Karpas-422 (cell line): ENCODE results near the gene TBC1D1. TPM values are rescaled to one million over a fixed set of nuclear protein-coding genes. Genes with fewer than 3 reads are reported as not detected.

ENCODE experiments used
- DNase-seq: peaks from one replicate; pipeline ENCODE4 v3.0.0-alpha.2; 2015
- H2AFZ ChIP-seq: fragments of 200-600 bp; sonication (generic); 2 replicates; pipeline ENCODE4 v1.6.1; 2014; ENCODE audit warnings: antibody characterized with exemption, low read length, mixed read lengths
- H3K27ac ChIP-seq: fragments of 200-600 bp; sonication (generic); 2 replicates; pipeline ENCODE4 v1.5.1; 2014; ENCODE audit warnings: mild to moderate bottlenecking, low read length, moderate library complexity
- H3K27me3 ChIP-seq: fragments of 200-600 bp; sonication (generic); 2 replicates; pipeline ENCODE4 v1.6.1; 2014; ENCODE audit warnings: low read length, mixed read lengths
- H3K36me3 ChIP-seq: fragments of 200-600 bp; sonication (generic); 2 replicates; pipeline ENCODE4 v1.6.1; 2014; ENCODE audit warnings: low read length, mixed read lengths; ENCODE audit not compliant: insufficient read depth
- H3K4me1 ChIP-seq: fragments of 200-600 bp; sonication (generic); 2 replicates; pipeline ENCODE4 v1.6.1; 2014; ENCODE audit warnings: mild to moderate bottlenecking, low read length, mixed read lengths
- H3K4me2 ChIP-seq: fragments of 200-600 bp; sonication (generic); 2 replicates; pipeline ENCODE4 v1.6.1; 2014; ENCODE audit warnings: low read length, low read depth, mild to moderate bottlenecking; ENCODE audit not compliant: poor library complexity, severe bottlenecking
- H3K4me3 ChIP-seq: fragments of 200-600 bp; sonication (generic); 2 replicates; pipeline ENCODE4 v1.5.1; 2014; ENCODE audit warnings: mild to moderate bottlenecking, antibody characterized with exemption, low read length, mixed read lengths
- H3K79me2 ChIP-seq: fragments of 200-600 bp; sonication (generic); 2 replicates; pipeline ENCODE4 v1.6.1; 2014; ENCODE audit warnings: mild to moderate bottlenecking, low read length, mixed read lengths
- H3K9ac ChIP-seq: fragments of 200-600 bp; sonication (generic); 2 replicates; pipeline ENCODE4 v1.6.0; 2014; ENCODE audit warnings: low read length
- H3K9me2 ChIP-seq: fragments of 200-600 bp; sonication (generic), shearing (Covaris generic); replicated peaks from 2 replicates; pipeline ENCODE4 v1.6.0; 2014; ENCODE audit warnings: mild to moderate bottlenecking, low read length, moderate library complexity; ENCODE audit not compliant: insufficient read depth
- H3K9me3 ChIP-seq: fragments of 300-700, 200-600 bp; sonication (generic); 2 replicates; pipeline ENCODE4 v1.6.1; 2014; ENCODE audit warnings: low read length, mixed read lengths
- H4K20me1 ChIP-seq: fragments of 200-600 bp; sonication (generic); 2 replicates; pipeline ENCODE4 v1.6.1; 2014; ENCODE audit warnings: mild to moderate bottlenecking, antibody characterized with exemption, low read length, low read depth; ENCODE audit not compliant: insufficient read depth
- total RNA-seq: library from RNA; depleted of rRNA; stranded (reverse); fragments of >200 nt; shearing (Covaris generic); gene quantifications from 2 replicates; pipeline ENCODE4 v1.2.3, GENCODE V29; 2014; ENCODE audit warnings: low replicate concordance

Gene TBC1D1
- total RNA-seq, 1 experiment from 2014 or later, result 30.5 TPM

DNA sequence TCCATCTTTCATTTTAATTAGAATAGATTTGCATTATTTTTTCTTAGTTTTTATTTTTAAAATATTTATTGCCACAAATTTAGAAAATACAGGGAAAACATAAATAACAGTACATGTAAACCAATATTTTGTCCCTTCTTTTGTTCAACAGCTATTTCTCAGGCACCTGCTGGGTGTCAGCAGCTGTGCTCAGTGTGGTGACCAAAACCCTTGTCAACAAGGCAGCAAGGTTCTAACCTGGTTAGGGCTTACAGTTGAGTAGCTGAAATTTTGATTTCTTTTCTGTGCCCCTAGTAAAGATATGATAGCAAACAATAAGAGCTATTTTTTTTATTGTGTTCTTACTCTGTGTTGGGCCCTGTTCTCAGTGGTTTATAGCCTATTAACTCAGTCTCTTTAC lies 197.4 kb downstream of the TBC1D1 start:
- no peak for DNase-seq
- H3K9me3 ChIP-seq, result no peaks in the 10 kb centered on the region

DNA sequence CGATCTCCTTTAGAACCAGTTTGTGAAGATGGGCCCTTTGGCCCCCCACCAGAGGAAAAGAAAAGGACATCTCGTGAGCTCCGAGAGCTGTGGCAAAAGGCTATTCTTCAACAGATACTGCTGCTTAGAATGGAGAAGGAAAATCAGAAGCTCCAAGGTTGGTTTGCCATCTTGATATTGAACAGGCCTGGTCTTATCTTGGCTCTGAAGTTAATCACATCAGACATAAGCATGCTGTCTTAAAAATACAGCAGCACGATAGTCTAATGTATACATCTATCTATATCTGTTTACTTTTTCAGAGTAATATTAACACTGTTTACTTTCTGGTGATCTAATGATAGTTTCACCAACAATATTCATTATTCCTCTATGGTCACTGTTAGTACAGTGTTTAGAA lies 199.1 kb downstream of the TBC1D1 start:
- H2AFZ ChIP-seq, result no peak overlapping the region
- no peak for DNase-seq
- no peaks in the 10 kb centered on the region for H3K36me3 ChIP-seq
- no peak overlapping the region for H3K27ac ChIP-seq
- no peak overlapping the region for H3K9ac ChIP-seq
- no peaks in the 10 kb centered on the region for H3K79me2 ChIP-seq
- H3K4me3 ChIP-seq, result no peak overlapping the region
- H3K9me3 ChIP-seq, result no peaks in the 10 kb centered on the region
- H3K4me1 ChIP-seq, result no peaks in the 10 kb centered on the region
- H3K4me2 ChIP-seq, result no peak overlapping the region
- H4K20me1 ChIP-seq, result no peaks in the 10 kb centered on the region
- H3K9me2 ChIP-seq, result no peaks in the 10 kb centered on the region
- no peaks in the 10 kb centered on the region for H3K27me3 ChIP-seq

More for the DNA sequence above, 197.4 kb downstream of the TBC1D1 start:
- no peaks in the 10 kb centered on the region for H3K27me3 ChIP-seq
- no peaks in the 10 kb centered on the region for H3K36me3 ChIP-seq
- H3K9ac ChIP-seq, result no peak overlapping the region
- no peaks in the 10 kb centered on the region for H3K4me1 ChIP-seq
- no peaks in the 10 kb centered on the region for H3K79me2 ChIP-seq
- H3K9me2 ChIP-seq, result no peaks in the 10 kb centered on the region
- no peak overlapping the region for H3K4me2 ChIP-seq
- H3K4me3 ChIP-seq, result no peak overlapping the region
- no peak overlapping the region for H2AFZ ChIP-seq
- H3K27ac ChIP-seq, result no peak overlapping the region
- no peaks in the 10 kb centered on the region for H4K20me1 ChIP-seq

DNA sequence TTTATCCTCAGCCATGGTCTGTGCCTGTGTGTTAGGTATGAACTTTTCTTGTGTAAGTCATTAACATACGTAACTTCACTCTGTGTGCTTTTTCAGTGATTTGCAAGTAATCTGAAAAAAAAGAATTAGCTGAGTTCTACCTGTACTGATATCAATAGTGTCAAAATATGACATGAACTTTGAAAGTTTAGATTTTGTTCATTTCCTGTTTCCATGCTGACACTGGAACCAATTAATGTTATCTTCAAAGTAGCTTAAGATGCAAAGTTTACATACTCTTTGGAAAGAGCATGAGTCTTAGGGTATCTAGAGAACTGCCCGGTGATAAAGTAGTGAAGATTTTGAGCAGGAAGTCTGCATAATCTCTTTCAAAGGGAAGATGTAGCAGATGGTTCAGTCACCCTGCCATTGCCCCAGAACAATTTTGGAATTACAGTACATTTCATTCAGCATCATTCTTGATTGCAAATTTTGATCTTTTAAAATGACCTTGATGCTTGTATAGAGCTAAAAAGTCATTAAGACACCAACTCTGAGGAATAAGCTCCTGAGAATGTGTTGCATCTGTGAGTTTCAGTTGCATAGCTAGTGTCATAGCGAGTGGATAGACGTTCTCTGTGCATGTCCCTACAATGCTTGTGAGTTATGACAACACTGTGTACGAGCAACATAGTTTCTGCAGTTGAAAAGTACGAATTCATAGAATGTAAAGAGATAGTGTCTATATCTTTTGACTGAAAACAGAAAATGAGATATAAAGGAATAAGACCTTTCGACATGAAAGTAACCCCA lies 199.8 kb downstream of the TBC1D1 start:
- Histone ChIP-seq H4K20me1 (no peaks in the 10 kb centered on the region), H2AFZ (no peak overlapping the region), H3K4me3 (no peak overlapping the region), H3K9me2 (no peaks in the 10 kb centered on the region), H3K4me2 (no peak overlapping the region), H3K79me2 (no peaks in the 10 kb centered on the region), H3K9me3 (no peaks in the 10 kb centered on the region), H3K9ac (no peak overlapping the region), H3K27ac (no peak overlapping the region), H3K27me3 (no peaks in the 10 kb centered on the region), H3K36me3 (no peaks in the 10 kb centered on the region), H3K4me1 (no peaks in the 10 kb centered on the region)
- no peak for DNase-seq

- Histone ChIP-seq H3K4me2 (no peak overlapping the region), H2AFZ (no peak overlapping the region), H3K79me2 (no peaks in the 10 kb centered on the region), H4K20me1 (no peaks in the 10 kb centered on the region), H3K4me3 (no peak overlapping the region), H3K36me3 (no peaks in the 10 kb centered on the region), H3K9me3 (no peaks in the 10 kb centered on the region), H3K27ac (no peak overlapping the region), H3K9me2 (no peaks in the 10 kb centered on the region), H3K9ac (no peak overlapping the region), H3K4me1 (no peaks in the 10 kb centered on the region), H3K27me3 (no peaks in the 10 kb centered on the region)
- no peak for DNase-seq
These were observed 200.8 kb downstream of the TBC1D1 start for GRCh38 chr4:38091636-38092035.

GRCh38 chr4:38092701-38093100 lies 201.8 kb downstream of the TBC1D1 start:
- Histone ChIP-seq H3K36me3 (no peaks in the 10 kb centered on the region), H3K4me1 (no peaks in the 10 kb centered on the region), H3K4me2 (no peak overlapping the region), H3K9me2 (no peaks in the 10 kb centered on the region), H3K4me3 (no peak overlapping the region), H3K27ac (no peak overlapping the region), H2AFZ (no peak overlapping the region), H3K27me3 (no peaks in the 10 kb centered on the region), H4K20me1 (no peaks in the 10 kb centered on the region), H3K9ac (no peak overlapping the region), H3K9me3 (no peaks in the 10 kb centered on the region), H3K79me2 (no peaks in the 10 kb centered on the region)
- DNase-seq, result no peak

GRCh38 chr4:38094419-38094818 lies 203.5 kb downstream of the TBC1D1 start:
- DNase-seq, result no peak
- Histone ChIP-seq H3K4me3 (no peak overlapping the region), H3K79me2 (no peaks in the 10 kb centered on the region), H3K27ac (no peak overlapping the region), H2AFZ (no peak overlapping the region), H3K4me2 (no peak overlapping the region), H3K36me3 (no peaks in the 10 kb centered on the region), H3K9me3 (no peaks in the 10 kb centered on the region), H3K9ac (no peak overlapping the region), H3K4me1 (no peaks in the 10 kb centered on the region), H3K9me2 (no peaks in the 10 kb centered on the region), H4K20me1 (no peaks in the 10 kb centered on the region), H3K27me3 (no peaks in the 10 kb centered on the region)

DNA sequence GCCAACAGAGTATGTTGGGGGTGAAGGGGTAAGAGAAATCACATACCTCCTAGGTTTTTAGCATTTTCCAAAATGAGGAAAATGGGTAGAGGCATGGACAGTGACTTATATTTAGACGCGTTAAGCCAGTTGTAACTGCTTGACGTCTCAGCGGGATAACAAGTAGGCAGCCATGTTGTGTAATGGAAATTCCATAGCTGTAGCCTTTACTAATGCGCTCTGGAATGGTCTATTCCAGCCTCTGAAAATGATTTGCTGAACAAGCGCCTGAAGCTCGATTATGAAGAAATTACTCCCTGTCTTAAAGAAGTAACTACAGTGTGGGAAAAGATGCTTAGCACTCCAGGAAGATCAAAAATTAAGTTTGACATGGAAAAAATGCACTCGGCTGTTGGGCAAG lies 204.8 kb downstream of the TBC1D1 start:
- no peak overlapping the region for H3K9ac ChIP-seq
- H3K4me3 ChIP-seq, result no peak overlapping the region
- peaks cover 8% of the 10 kb centered on the region for H3K4me1 ChIP-seq
- H3K36me3 ChIP-seq, result no peaks in the 10 kb centered on the region
- no peaks in the 10 kb centered on the region for H4K20me1 ChIP-seq
- H3K27ac ChIP-seq, result no peak overlapping the region
- DNase-seq, result no peak
- no peaks in the 10 kb centered on the region for H3K27me3 ChIP-seq
- H2AFZ ChIP-seq, result no peak overlapping the region
- no peaks in the 10 kb centered on the region for H3K9me2 ChIP-seq
- H3K79me2 ChIP-seq, result no peaks in the 10 kb centered on the region
- no peak overlapping the region for H3K4me2 ChIP-seq
- H3K9me3 ChIP-seq, result no peaks in the 10 kb centered on the region

DNA sequence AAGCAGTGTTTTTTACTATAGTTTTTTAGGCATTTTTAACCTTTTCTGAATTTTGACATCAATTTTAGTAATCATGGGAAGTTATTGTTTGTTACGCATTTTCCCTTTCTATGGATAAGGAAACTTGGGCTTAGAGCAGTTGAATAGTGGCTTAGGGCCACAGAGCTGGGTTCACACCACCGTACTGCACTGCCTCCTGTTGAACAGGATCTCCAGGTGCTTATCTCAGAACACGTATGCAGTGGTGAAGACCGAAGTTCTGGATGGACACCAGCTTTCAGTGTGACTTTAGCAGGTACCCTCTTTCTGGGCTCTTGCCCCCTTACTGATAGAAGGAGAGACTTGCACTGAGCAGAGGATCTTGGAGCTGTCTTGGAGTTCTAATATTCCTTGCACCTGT lies 206.9 kb downstream of the TBC1D1 start:
- H3K4me2 ChIP-seq, result no peak overlapping the region
- no peak overlapping the region for H3K9ac ChIP-seq
- H3K79me2 ChIP-seq, result no peaks in the 10 kb centered on the region
- H3K4me1 ChIP-seq, result peaks cover 19% of the 10 kb centered on the region
- no peaks in the 10 kb centered on the region for H3K27me3 ChIP-seq
- no peak overlapping the region for H2AFZ ChIP-seq
- no peaks in the 10 kb centered on the region for H3K36me3 ChIP-seq
- H3K9me3 ChIP-seq, result no peaks in the 10 kb centered on the region
- no peak for DNase-seq
- no peak overlapping the region for H3K4me3 ChIP-seq
- no peaks in the 10 kb centered on the region for H4K20me1 ChIP-seq
- H3K9me2 ChIP-seq, result no peaks in the 10 kb centered on the region
- H3K27ac ChIP-seq, result no peak overlapping the region
